Camera-type eye (tissue), 1 donor: Measurements from ENCODE around the gene ARL4C. TPM values are rescaled to one million over a fixed set of nuclear protein-coding genes. Genes with fewer than 3 reads are reported as not detected.

Experiments
- total RNA-seq: library from RNA; depleted of rRNA; stranded (reverse); fragments of >200 nt; gene quantifications from one replicate; pipeline ENCODE4 v1.2.3, GENCODE V29; 2014

Gene ARL4C
- 43.8 TPM for total RNA-seq

DNA sequence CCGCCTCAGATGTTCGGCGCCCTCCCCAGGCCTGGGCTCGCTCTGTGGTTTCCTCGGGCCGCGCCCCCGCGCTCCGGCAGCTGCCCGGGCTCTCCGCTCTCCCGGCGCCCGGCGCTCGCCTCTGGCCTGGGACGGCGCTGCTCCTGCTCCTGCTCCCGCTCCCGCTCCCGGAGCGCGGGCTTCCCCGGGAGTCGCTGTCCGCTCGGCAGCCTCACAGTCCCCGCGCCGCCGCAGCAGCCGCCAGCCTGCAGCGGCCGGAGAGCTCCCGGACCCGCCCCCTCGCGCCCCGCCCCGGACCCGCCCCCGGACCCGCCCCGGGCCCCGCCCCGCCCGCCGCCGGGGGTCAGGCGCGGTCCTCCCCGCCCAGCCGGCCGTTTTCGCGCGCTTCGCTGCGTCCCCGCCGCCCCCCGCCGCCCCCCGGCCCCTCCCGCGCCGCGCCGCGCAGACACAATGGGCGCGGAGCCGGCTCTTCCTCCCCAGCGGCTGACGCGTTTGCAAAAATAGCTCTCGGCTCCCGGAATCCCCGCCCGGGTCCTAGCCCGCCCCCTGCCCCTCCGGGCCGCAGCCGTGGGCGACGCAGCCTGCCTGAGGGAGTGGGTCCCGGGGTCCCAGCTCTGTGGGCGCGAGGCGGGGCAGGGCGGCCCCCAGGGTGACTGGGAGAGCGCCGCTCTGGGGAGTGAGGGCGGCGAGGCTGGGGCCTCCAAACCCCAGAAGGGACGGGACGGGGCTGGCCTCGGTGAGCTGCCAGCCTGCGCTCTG lies at the start of gene ARL4C:
Gene ARL4C (minus strand): TSS at position 247 of the 759 bp plus-strand sequence. CDS start 495 bp downstream, outside the sequence.

